ENCODE measurements around the gene KRTAP20-3. TPM values are rescaled to one million over a fixed set of nuclear protein-coding genes. Genes with fewer than 3 reads are reported as not detected.

Gene KRTAP20-3
- not detected for polyA plus RNA-seq (2013, experiment 1 of 4)
- not detected for polyA plus RNA-seq (2013, experiment 2 of 4)
- polyA plus RNA-seq (2013, experiment 3 of 4): not detected
- polyA plus RNA-seq (2013, experiment 4 of 4): not detected

DNA sequence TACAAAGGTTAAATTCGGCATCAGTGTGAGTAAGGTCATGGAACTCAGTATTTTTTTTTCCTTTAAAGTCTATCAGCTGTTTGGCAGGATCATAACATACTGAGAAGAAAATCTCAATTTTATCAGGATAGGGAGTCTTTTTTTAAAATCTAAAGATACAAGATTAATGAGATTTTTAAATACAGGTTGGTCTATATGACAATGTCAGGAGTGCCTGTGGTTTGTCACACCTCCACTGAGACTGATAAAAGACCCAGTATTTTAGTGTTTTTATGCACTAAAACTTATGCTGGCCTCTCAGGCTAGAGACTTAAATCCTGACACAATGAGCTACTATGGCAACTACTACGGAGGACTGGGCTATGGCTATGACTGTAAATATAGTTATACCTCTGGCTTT, at the start of gene KRTAP20-3:
TSS of gene KRTAP20-3 (plus strand) at position 301 of the 400 bp plus-strand sequence.
- H3K9me3 ChIP-seq (ENCODE audit: control insufficient read depth, low read length): no peaks in the 10 kb centered on the region
- H3K36me3 ChIP-seq (ENCODE audit: control insufficient read depth, insufficient read depth, low read length): no peaks in the 10 kb centered on the region
- H3K4me3 ChIP-seq (ENCODE audit: insufficient read depth, low read depth, low read length): no peak within 1 kb of the TSS
- no peaks in the 10 kb centered on the region for H3K27me3 ChIP-seq (ENCODE audit: control insufficient read depth, insufficient read depth, low read length, poor library complexity, severe bottlenecking)
- H3K27ac ChIP-seq (ENCODE audit: insufficient read depth, low read depth, low read length, poor library complexity, severe bottlenecking): no peak within 1 kb of the TSS
- H3K4me1 ChIP-seq (ENCODE audit: control insufficient read depth, insufficient read depth, low read length): no peaks in the 10 kb centered on the region
- WGBS, 2 experiments: 92 to 95% methylated on average over 2 of the region's 2 CpGs

DNA sequence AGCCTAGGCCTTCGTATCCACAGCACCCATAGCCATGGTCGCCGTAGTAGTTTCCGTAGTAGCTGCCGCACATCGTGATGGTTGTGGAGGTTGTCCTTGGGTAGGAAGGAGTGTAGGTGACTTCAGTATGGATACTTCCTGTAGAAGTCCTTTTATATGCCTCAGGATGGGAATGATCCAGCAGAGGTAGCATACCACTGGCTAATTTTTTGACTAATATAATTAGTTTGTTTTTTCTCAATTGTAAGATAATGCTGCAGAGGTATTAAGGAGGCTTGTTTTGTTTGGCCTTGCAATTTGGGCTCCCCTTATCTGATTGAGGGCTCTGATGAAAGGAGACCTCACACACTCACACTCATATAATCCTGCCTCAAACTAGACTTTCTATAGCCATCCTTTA, 43.9 kb upstream of the KRTAP20-3 start, which contains the start of gene KRTAP6-2:
TSS of gene KRTAP6-2 (minus strand) at position 101 of the 400 bp plus-strand sequence. CDS start at position 73, 28 bp downstream.
- Histone ChIP-seq H3K27me3 (ENCODE audit: control insufficient read depth, insufficient read depth, low read length, poor library complexity, severe bottlenecking) (no peaks in the 10 kb centered on the region), H3K9me3 (ENCODE audit: control insufficient read depth, low read length) (no peaks in the 10 kb centered on the region), H3K27ac (ENCODE audit: insufficient read depth, low read depth, low read length, poor library complexity, severe bottlenecking) (no peak within 1 kb of the TSS), H3K4me3 (ENCODE audit: insufficient read depth, low read depth, low read length) (no peak within 1 kb of the TSS), H3K4me1 (ENCODE audit: control insufficient read depth, insufficient read depth, low read length) (no peaks in the 10 kb centered on the region), H3K36me3 (ENCODE audit: control insufficient read depth, insufficient read depth, low read length) (no peaks in the 10 kb centered on the region)
- WGBS, 2 experiments: 94 to 98% methylated on average over 6 of the region's 6 CpGs

DNA sequence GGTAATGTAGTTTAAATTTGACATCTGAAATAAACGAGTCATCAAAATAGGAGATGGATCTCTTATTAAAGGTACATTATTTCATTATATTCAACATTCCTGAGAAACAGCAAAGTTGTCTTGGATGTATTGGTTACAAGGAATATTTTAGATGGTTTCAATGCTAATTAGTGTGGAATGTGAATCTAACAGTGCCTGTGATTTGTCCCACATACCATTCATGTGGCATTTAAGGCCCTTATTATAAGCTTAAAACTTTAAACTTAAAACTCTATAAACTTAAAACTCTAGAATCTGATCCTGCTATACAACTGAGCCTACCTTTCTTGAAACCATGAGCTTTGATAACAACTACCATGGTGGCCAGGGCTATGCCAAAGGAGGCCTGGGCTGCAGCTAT, 41.9 kb upstream of the KRTAP20-3 start, which contains the start of gene KRTAP22-1:
TSS of gene KRTAP22-1 (plus strand) at position 301 of the 400 bp plus-strand sequence.
- Histone ChIP-seq H3K36me3 (ENCODE audit: control insufficient read depth, insufficient read depth, low read length) (no peaks in the 10 kb centered on the region), H3K27me3 (ENCODE audit: control insufficient read depth, insufficient read depth, low read length, poor library complexity, severe bottlenecking) (no peaks in the 10 kb centered on the region), H3K27ac (ENCODE audit: insufficient read depth, low read depth, low read length, poor library complexity, severe bottlenecking) (no peak within 1 kb of the TSS), H3K9me3 (ENCODE audit: control insufficient read depth, low read length) (no peaks in the 10 kb centered on the region), H3K4me1 (ENCODE audit: control insufficient read depth, insufficient read depth, low read length) (no peaks in the 10 kb centered on the region), H3K4me3 (ENCODE audit: insufficient read depth, low read depth, low read length) (no peak within 1 kb of the TSS)
- 63% methylated on average over 1 of the region's 1 CpG; no CpG with 5 or more reads in 1 of the 2 experiments for WGBS, 2 experiments

GRCh38 chr21:30605968-30606367, 36.7 kb upstream of the KRTAP20-3 start:
- Histone ChIP-seq H3K36me3 (ENCODE audit: control insufficient read depth, insufficient read depth, low read length) (no peaks in the 10 kb centered on the region), H3K27ac (ENCODE audit: insufficient read depth, low read depth, low read length, poor library complexity, severe bottlenecking) (no peak overlapping the region), H3K27me3 (ENCODE audit: control insufficient read depth, insufficient read depth, low read length, poor library complexity, severe bottlenecking) (no peaks in the 10 kb centered on the region), H3K9me3 (ENCODE audit: control insufficient read depth, low read length) (no peaks in the 10 kb centered on the region), H3K4me3 (ENCODE audit: insufficient read depth, low read depth, low read length) (no peak overlapping the region), H3K4me1 (ENCODE audit: control insufficient read depth, insufficient read depth, low read length) (no peaks in the 10 kb centered on the region)
- 92 to 93% methylated on average over 2 of the region's 2 CpGs for WGBS, 2 experiments

DNA sequence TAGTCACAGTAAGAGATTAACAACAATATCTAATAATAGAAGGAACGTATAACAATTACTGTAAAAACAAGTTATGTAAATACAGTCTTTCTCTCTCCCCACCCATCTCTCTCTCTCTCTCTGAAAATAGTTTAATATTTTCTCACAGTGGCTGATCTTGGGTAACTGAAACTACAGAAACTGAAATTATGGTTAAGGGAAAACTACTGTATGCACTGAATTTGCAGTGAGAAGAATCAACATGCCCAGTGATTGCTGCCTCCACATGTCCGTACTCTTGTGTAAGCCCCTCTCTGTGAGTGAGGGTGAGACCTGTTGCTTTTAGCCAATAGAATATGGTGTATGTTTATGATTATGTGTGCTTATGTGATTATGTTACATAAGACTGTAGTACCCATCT, 30.5 kb upstream of the KRTAP20-3 start:
- Histone ChIP-seq H3K9me3 (ENCODE audit: control insufficient read depth, low read length) (no peaks in the 10 kb centered on the region), H3K4me1 (ENCODE audit: control insufficient read depth, insufficient read depth, low read length) (no peaks in the 10 kb centered on the region), H3K4me3 (ENCODE audit: insufficient read depth, low read depth, low read length) (no peak overlapping the region), H3K27me3 (ENCODE audit: control insufficient read depth, insufficient read depth, low read length, poor library complexity, severe bottlenecking) (no peaks in the 10 kb centered on the region), H3K27ac (ENCODE audit: insufficient read depth, low read depth, low read length, poor library complexity, severe bottlenecking) (no peak overlapping the region), H3K36me3 (ENCODE audit: control insufficient read depth, insufficient read depth, low read length) (no peaks in the 10 kb centered on the region)
- 93 to 100% methylated on average over 1 of the region's 2 CpGs for WGBS, 2 experiments

- no peaks in the 10 kb centered on the region for H3K4me1 ChIP-seq (ENCODE audit: control insufficient read depth, insufficient read depth, low read length)
- H3K4me3 ChIP-seq (ENCODE audit: insufficient read depth, low read depth, low read length): no peak within 1 kb of the TSS
- H3K27me3 ChIP-seq (ENCODE audit: control insufficient read depth, insufficient read depth, low read length, poor library complexity, severe bottlenecking): no peaks in the 10 kb centered on the region
- H3K9me3 ChIP-seq (ENCODE audit: control insufficient read depth, low read length): no peaks in the 10 kb centered on the region
- no peak within 1 kb of the TSS for H3K27ac ChIP-seq (ENCODE audit: insufficient read depth, low read depth, low read length, poor library complexity, severe bottlenecking)
- H3K36me3 ChIP-seq (ENCODE audit: control insufficient read depth, insufficient read depth, low read length): no peaks in the 10 kb centered on the region
- 84 to 86% methylated on average over 2 of the region's 2 CpGs for WGBS, 2 experiments
These were observed 28.8 kb upstream of the KRTAP20-3 start, which contains the start of gene KRTAP6-1 for GRCh38 chr21:30613836-30614235. TSS of gene KRTAP6-1 (minus strand) at chr21:30613930. CDS start at chr21:30613904, 26 bp downstream.

- no peak overlapping the region for H3K4me3 ChIP-seq (ENCODE audit: insufficient read depth, low read depth, low read length)
- no peaks in the 10 kb centered on the region for H3K36me3 ChIP-seq (ENCODE audit: control insufficient read depth, insufficient read depth, low read length)
- H3K27ac ChIP-seq (ENCODE audit: insufficient read depth, low read depth, low read length, poor library complexity, severe bottlenecking): no peak overlapping the region
- no peaks in the 10 kb centered on the region for H3K27me3 ChIP-seq (ENCODE audit: control insufficient read depth, insufficient read depth, low read length, poor library complexity, severe bottlenecking)
- H3K9me3 ChIP-seq (ENCODE audit: control insufficient read depth, low read length): no peaks in the 10 kb centered on the region
- H3K4me1 ChIP-seq (ENCODE audit: control insufficient read depth, insufficient read depth, low read length): no peaks in the 10 kb centered on the region
These were observed 27.5 kb upstream of the KRTAP20-3 start for GRCh38 chr21:30615199-30615598.

DNA sequence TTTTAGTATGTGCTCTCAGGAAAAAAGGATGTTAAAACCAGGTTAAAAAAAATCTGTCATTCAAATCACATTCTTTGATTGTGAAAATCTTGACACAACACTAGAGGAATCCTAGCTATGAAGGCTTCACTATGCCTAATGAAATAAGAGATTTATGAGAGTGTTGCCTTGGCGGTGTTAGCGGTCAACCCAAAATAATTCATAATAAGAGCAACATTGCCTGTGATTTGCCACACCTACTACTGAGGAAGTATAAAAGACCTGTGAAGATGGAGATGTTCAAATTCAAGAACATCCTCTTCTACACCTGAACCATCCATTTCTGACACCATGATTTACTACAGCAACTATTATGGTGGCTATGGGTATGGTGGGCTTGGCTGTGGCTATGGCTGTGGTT, 26.5 kb upstream of the KRTAP20-3 start, which contains the start of gene KRTAP20-1:
TSS of gene KRTAP20-1 (plus strand) at position 301 of the 400 bp plus-strand sequence. CDS start at position 331, 30 bp downstream.
- no peaks in the 10 kb centered on the region for H3K9me3 ChIP-seq (ENCODE audit: control insufficient read depth, low read length)
- H3K4me3 ChIP-seq (ENCODE audit: insufficient read depth, low read depth, low read length): no peak within 1 kb of the TSS
- H3K27ac ChIP-seq (ENCODE audit: insufficient read depth, low read depth, low read length, poor library complexity, severe bottlenecking): no peak within 1 kb of the TSS
- no peaks in the 10 kb centered on the region for H3K36me3 ChIP-seq (ENCODE audit: control insufficient read depth, insufficient read depth, low read length)
- WGBS, 2 experiments: 94% methylated on average over 2 of the region's 2 CpGs; no CpG with 5 or more reads in 1 of the 2 experiments
- H3K4me1 ChIP-seq (ENCODE audit: control insufficient read depth, insufficient read depth, low read length): no peaks in the 10 kb centered on the region
- no peaks in the 10 kb centered on the region for H3K27me3 ChIP-seq (ENCODE audit: control insufficient read depth, insufficient read depth, low read length, poor library complexity, severe bottlenecking)

DNA sequence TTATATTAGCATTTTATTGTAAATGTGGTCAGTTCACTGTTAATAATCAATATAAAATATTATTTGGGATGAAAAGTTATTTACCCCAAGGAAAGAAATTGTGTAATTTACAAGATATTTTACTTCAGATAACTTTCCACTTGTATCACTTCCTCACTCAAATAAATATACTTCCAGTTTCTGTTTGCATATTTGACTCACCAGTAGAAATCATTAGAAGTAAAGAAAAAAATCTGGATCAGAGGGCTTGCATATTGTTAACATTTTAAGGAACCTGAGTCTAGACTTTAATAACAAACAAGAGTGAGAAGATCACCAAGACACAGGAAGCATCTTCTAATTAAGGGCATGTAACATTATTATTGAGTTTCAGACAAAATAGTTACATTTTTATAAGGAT, 22.6 kb upstream of the KRTAP20-3 start:
- Histone ChIP-seq H3K36me3 (ENCODE audit: control insufficient read depth, insufficient read depth, low read length) (no peaks in the 10 kb centered on the region), H3K9me3 (ENCODE audit: control insufficient read depth, low read length) (no peaks in the 10 kb centered on the region), H3K4me3 (ENCODE audit: insufficient read depth, low read depth, low read length) (no peak overlapping the region), H3K27me3 (ENCODE audit: control insufficient read depth, insufficient read depth, low read length, poor library complexity, severe bottlenecking) (no peaks in the 10 kb centered on the region), H3K4me1 (ENCODE audit: control insufficient read depth, insufficient read depth, low read length) (no peaks in the 10 kb centered on the region), H3K27ac (ENCODE audit: insufficient read depth, low read depth, low read length, poor library complexity, severe bottlenecking) (no peak overlapping the region)

- Histone ChIP-seq H3K27ac (ENCODE audit: insufficient read depth, low read depth, low read length, poor library complexity, severe bottlenecking) (no peak within 1 kb of the TSS), H3K27me3 (ENCODE audit: control insufficient read depth, insufficient read depth, low read length, poor library complexity, severe bottlenecking) (no peaks in the 10 kb centered on the region), H3K9me3 (ENCODE audit: control insufficient read depth, low read length) (no peaks in the 10 kb centered on the region), H3K4me3 (ENCODE audit: insufficient read depth, low read depth, low read length) (no peak within 1 kb of the TSS), H3K4me1 (ENCODE audit: control insufficient read depth, insufficient read depth, low read length) (no peaks in the 10 kb centered on the region), H3K36me3 (ENCODE audit: control insufficient read depth, insufficient read depth, low read length) (no peaks in the 10 kb centered on the region)
- 95 to 100% methylated on average over 2 to 3 of the region's 3 CpGs for WGBS, 2 experiments
These were observed 22.1 kb upstream of the KRTAP20-3 start, which contains the start of gene KRTAP20-4 for GRCh38 chr21:30620522-30620921. TSS of gene KRTAP20-4 (plus strand) at chr21:30620627.
